HG03457 (cell line): ENCODE measurements around the gene PCNX1.
"Not testable (repeated sequence)": the region's sequence is repeated elsewhere in the genome, so short reads cannot be mapped to it uniquely, and the experiment has no call there.

Experiments
- ATAC-seq: cut with Tn5 transposase; IDR thresholded peaks from one replicate; pipeline ENCODE4 v1.9.1; 2021; ENCODE audit warnings: moderate number of reproducible peaks; ENCODE audit not compliant: unreplicated experiment

PCNX1 gene

DNA sequence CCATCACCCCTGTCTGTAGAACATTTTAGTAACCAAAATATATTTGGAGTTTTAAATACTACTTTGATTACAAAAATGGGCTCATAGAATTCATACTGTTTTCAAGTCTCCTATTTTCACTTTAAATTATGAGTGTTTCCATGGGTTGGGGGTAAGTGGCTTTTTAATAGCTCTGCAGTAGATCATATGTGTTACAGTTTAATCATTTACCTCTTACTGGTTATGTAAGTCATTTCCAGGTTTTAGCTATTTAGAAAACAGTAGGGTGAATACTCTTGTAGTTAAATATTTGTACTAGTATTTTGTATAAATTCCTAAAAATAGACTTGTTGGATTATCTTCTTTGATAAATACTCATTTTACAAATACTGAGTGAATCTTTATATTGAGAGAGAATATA lies 8.2 kb downstream of the PCNX1 start:
- no peak for ATAC-seq

DNA sequence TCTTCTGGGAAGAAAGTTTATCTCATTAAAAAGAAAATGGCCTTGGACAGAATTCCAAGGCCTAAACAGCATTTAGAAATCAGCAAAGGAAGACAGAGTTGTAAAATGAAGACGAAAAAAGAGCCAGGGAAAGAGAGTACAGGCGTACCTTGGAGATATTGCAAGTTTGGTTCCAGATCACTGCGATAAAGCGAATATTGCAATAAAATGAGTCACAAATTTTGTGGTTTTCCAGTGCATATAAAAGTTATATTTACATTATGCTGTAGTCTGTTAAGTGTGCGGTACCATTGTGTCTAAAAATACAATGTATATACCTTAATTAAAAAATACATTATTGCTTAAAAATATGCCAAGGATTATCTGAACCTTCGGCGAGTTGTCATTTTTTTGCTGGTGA lies 9.0 kb downstream of the PCNX1 start:
- ATAC-seq, result no peak

DNA sequence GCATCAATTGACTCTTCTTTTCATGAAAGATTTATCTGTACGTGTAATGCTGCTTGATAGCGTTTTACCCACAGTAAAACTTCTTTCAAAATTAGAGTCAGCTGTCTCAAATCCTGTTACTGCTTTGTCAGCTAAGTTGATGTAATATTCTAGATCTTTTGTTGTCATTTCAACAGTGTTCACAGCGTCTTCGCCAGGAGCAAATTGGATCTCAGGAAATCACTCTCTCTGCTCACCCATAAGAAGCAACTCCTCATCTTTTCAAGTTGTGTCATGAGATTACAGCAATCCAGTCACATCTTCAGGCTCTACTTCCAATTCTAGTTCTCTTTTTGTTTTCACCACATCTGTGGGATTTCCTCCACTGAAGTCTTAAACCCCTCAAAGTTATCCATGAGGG lies 9.5 kb downstream of the PCNX1 start:
- ATAC-seq, result no peak

DNA sequence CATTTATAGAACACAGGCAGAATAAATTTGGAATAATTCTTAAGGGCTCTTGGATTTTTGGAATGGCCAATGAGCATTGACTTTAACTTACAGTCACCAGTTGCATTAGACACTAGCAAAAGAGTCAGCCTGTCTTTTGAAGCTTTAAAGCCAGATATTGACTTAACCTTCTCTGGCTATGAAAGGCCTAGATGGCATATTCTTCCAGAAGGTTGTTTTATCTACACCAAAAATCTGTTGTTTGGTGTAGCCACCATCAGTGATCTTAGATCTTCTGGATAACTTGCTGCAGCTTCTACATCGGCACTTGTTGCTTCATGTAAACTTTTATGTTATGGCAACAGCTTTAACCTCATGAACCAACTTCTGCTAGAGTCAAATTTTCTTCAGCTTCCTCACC lies 10.4 kb downstream of the PCNX1 start:
- no peak for ATAC-seq

DNA sequence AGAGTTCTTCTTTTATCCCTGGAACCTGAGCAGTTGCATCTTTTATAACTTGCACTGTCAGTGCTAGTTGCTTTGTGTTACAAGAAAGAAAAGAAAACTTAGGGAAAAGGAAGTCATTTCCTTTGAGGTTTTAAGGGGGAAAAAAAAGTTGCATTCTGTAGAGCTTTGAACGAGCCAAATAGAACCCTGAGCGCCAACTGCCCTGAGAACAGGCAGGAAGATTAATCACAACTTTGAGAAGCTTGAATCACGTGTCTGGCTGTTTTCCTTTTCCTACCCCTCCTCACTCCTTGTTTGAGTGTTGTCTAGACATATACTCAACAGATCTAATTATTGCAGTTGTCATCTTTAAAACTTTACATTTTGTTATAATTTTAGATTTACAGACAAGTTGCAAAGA lies 12.5 kb downstream of the PCNX1 start:
- no peak for ATAC-seq

DNA sequence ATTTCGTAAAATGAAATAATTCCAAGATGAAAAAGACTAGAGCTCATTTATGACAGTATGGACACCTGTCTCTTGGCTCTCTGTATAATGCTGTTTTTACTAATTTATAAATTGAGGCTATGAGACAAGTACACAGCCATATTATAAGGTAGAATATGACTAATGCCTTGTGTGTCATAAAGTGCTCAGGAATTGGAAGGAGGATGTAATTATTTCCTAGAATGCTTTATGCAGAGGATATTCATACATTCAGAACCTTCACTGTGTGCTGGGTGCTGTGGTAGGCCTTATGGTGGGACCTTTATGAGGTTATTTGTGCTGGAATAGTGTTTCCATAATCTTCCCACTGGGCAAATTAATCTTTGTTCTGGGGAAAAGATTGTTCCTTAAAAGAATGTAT lies 13.3 kb downstream of the PCNX1 start:
- no peak for ATAC-seq

DNA sequence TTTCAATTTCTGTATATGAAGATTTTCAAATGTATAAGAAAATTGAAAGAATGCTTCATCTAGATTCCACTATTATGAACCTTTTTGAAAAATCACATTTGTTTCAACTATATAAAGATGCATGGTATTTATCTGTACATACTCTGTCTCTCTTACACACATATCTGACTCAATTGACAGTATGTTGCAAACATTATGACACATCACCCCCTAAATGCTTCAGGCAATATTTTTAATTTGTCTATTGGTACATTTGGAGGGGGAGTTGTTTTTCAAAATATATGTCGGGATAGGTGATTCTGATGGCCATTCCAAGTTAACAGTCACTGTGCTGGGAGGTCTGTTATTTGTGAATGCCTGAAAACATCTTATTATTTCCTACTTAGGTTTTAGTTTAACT lies 14.4 kb downstream of the PCNX1 start:
- ATAC-seq, result no peak

DNA sequence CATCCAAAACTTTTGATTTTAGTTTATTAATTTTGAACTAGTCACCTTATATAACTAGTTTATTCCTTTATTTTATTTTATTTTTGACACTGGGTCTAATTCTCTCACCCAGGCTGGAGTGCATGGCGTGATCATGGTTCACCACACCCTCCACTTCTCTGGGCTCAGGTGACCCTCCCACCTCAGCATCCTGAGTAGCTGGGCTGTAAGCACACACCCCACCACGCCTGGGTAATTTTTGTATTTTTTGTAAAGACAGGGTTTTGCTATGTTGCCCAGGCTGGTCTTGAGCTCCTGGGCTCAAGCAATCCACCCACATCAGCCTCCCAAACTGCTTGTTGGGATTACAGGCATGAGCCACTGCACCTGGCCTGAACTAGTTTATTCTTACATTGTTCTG lies 17.3 kb downstream of the PCNX1 start:
- ATAC-seq, result no peak

DNA sequence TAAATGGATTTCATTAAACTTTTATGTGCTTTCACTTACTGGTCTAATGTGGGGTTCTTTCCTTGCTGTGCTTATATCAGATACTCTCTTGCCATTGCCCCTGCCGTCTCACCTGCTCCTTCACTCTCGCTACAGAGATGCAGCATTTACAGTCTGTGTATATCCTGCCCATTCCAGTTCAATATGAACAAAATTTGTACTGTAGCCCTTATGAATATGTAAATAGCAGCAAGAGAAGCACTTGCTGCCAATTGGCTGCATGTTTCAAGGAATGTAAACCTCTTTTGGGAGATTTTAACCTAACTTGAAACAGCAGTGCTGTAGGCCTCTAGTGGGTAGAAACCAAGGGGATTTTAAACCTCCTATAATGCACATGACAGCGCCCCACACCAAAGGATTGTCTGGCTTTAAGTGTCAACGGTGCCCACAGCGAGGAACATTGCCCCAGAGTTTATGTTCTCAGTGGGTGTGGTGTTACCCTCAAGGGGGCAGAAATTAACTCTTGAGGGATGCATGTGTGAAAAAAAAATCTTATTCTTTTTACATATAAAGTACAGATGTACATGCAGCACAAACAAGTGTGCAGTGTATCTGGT lies 19.1 kb downstream of the PCNX1 start:
- no peak for ATAC-seq

DNA sequence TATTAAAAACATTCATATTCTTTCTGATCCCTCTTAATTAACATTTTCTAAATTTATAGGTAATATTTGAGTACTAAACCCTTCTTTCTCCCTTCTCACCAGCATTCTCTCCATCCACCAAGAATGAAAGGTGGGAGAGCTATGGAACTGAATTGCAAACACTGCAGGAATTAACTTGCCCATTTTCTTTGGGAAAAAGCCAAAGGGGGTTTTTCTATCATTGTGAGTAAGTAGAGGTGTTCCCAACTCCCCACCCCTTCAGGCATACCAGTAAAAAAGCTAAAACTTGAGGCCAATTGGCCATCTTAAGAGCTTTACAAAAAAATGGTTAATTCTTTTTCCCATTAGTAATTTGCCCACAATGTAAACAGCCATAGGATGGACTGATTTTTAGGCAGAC lies 23.7 kb downstream of the PCNX1 start:
- ATAC-seq, result no peak

DNA sequence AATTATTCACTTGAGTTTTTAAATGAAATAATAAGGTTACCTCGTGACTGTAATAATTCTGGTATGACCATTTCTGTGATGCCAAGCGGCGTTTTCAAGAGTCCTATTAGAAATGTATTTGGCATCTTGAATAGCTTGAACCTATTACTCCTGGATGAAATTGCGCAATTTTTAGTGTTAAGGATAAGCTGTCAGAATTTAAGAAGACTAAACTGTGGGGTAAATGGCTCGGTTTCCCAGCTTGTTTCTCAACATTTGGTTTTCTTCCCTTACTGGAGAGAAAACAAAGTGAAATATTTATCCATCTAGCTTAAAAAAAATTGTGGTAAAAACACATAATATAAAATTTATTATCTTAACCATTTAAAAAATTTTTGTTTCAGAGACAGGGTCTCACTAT lies 26.8 kb downstream of the PCNX1 start:
- ATAC-seq, result no peak

DNA sequence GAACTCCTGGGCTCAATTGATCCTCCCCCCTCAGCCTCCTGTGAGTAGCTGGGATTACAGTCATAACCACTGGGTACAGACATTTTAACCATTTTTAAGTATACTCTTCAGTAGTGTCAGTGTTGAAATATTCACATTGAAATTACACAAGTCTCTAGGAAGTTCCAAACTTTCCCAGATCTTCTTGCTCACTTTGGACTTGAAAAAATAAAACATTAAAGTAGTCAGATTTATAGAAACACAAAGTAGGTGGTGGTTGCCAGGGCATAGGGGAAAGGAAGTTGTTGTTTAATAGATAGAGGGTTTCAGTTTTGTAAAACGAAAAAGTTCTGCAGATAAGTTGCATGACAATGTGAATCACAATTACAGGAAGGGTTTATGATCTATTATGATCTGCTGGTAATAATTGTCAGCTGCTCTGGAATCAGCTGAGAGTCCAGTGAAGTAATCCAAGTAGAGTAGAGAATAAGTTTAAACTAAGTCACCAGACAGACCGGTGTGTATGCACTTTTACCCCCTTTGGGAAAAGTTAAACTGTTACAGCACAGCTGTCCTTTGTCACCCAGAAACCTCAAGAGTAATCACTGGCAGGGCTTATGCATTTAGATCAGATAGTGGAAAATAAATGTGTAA lies 27.4 kb downstream of the PCNX1 start:
- ATAC-seq, result peak; percentile 69

DNA sequence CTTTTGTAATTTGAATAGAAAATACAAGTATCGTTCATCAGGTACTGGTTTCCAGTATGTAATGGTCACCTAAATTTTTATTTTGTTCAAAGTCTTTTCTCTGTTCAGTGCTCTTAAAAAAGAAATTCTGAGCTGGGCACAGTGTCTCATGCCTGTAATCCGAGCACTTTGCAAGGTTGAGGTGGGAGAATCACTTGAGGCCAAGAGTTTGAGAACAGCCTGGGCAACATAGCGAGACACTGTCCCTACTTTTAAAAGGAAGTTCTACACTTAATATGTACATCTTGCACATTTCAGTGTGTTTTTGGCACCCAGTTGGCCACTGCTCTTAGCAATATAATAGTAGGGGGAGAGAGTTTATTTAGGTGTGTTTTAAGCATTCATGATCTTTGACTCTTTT lies 27.9 kb downstream of the PCNX1 start:
- no peak for ATAC-seq

DNA sequence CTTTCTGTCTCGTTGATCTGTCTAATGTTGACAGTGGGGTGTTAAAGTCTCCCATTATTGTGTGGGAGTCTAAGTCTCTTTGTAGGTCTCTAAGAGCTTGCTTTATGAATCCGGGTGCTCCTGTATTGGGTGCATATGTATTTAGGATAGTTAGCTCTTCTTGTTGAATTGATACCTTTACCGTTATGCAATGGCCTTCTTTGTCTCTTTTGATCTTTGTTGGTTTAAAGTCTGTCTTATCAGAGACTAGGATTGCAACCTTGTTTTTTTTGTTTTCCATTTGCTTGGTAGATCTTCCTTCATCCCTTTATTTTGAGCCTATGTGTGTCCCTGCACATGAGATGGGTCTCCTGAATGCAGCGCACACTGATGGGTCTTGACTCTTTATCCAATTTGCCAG lies 32.4 kb downstream of the PCNX1 start:
- not testable (repeated sequence) for ATAC-seq

DNA sequence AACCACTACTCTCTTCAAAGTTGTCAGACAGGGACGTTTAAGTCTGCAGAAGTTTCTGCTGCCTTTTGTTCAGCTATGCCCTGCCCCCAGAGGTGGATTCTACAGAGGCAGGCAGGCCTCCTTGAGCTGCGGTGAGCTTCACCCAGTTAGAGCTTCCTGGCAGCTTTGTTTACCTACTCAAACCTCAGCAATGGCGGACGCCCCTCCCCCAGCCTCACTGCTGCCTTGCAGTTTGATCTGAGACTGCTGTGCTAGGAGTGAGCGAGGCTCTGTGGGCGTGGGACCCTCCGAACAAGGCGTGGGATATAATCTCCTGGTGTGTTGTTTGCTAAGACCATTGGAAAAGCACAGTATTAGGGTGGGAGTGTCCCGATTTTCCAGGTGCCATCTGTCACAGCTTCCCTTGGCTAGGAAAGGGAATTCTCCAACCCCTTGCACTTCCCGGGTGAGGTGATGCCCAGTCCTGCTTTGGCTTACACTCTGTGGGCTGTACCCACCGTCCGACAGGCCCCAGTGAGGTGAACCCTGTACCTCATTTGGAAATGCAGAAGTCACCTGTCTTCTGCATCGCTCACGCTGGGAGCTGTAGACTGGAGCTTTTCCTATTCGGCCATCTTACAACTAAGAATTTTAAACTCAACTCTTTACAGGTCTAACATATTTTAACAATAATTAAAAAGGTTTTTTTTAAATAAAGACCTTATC lies 34.5 kb downstream of the PCNX1 start:
- not testable (repeated sequence) for ATAC-seq

DNA sequence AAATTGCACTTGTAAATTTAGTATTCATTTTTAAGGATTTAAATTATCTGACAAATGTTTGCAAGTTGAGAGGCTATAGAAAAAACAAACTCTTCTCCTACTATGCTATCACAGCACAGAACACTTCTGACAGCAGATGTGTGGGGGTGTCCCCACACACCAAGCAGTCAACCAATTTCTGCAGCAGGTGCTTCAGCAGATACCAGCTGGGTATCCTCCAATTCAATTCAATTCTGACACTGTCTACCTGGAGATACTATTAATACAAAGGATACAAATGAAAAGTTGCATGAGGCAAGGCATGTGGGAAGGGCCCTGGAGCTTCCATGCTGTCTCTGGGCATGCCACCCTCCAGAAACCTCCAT lies 35.1 kb downstream of the PCNX1 start:
- no peak for ATAC-seq

DNA sequence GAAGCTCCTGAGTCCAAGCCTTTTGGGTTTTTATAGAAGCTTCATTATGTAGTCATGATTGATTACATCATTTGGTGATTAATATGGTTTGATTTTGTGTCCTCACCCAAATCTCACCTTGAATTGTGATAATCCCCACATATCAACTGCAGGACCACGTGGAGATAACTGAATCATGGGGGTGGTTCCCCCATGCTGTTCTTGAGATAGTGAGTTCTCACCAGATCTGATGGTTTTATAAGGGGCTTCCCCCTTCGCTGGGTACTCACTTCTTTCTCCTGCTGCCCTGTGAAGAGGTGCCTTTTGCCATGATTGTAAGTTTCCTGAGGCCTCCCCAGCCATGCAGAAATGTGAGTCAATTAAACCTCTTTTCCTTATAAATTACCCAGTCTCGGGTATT lies 35.5 kb downstream of the PCNX1 start:
- not testable (repeated sequence) for ATAC-seq

DNA sequence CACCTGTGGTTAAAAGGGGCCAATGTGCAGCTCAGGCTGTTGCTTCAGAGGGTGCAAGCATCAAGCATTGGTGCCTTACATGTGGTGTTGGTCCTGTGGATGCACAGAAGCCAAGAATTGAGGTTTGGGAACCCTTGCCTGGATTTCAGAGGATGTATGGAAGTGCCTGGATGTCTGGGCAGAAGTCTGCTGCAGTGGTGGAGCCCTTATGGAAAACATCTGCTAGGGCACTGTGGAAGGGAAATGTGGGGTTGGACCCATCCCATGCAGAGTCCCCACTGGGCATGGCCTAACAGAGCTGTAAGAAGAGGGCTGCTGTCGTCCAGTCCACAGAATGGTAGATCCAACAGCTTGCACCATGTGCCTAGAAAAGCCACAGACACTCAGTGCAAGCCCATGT lies 36.6 kb downstream of the PCNX1 start:
- no peak for ATAC-seq

DNA sequence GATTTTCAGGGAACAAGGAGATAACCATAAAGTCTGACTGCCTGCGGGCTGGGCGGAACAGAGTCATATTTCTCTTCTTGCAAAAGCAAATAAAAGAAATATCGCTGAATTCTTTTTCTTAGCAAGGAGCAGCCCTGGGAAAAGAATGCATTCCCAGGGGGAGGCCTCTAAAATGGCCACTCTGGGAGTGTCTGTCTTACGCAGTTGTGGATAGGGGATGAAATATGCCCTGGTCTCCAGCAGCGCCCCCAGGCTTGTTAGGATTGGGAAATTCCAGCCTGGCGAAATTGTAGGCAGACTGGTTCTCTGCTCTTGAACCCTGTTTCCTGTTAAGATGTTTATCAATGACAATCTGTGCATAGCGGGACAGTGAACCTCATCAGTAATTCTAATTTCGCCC lies 40.5 kb downstream of the PCNX1 start:
- no peak for ATAC-seq

DNA sequence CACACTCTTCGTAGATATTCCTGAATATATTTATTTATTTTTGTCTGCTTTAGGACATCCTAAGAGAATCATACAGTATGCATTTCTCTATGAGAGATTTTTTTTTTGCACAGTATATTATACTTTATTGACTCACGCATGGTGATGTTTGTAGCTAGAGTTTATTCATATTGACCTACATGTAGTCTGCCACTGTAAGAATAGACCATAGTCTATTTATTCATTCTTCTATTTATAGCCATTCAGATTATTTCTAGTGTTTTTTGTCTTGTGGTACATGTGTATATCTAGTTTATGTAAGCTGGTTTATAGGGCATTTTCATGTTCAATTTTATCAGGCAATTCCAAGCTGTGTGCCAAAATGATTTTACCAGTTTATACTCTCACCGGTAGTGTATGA lies 45.2 kb downstream of the PCNX1 start:
- no peak for ATAC-seq

DNA sequence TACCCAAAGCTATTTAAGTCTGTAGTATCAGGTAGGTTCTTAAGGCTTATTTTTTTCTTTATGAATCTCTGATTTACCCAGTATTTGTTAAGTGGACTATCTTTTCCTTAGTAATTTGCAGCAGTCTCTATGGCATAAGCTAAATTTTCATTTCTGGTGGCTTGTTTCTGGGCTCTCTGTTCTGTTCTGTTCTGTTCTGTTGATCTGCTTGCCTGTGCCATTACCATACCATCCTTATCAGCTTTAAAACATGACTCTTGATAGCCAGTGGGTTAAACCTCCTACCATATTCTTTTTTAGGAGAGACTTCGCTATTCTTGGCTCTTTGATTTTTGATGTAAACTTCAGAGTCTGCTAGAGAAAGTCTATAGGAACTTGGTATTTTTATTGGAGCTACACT lies 46.8 kb downstream of the PCNX1 start:
- ATAC-seq, result no peak

DNA sequence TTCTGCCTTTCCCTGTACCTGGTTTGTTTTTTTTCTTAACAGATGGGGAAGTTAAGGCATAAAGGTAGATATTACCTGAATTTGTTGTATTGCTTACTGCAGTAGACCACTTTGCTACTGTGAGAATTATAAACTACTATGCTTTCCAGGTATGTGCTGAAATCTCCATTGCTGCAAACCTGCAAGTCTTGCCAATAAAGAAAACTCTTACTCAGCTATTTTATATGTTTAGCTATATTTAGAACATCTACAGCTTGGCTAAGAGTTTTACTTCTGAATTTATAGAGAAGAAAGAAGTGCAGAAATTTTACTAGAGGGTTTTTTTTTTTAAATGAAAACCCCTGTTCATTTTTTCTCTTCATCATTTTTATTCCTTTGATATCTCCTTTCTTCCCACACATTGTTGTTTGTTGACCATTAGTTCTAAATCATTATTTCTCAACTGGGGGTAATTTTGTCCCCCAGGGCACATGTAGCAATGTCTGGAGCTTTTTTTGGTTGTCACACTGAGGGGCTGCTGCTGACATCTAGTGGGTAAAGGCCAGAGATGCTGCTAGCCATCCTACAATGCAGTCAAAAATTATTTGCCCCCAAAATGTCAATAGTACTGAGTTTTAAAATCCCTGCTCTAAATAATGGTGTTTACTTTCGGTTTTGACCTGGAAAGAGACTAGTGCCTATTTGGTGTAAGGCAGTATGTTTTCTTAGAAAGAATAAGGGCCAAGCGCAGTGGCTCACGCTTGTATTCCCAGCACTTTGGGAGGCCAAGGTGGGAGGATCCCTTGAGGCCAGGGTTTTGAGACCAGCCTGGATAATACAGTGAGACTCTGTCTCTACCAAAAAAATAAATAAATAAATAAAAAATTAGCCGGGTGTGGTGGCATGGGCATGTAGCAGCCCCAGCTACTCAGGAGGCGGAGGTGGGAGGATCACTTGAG lies 48.6 kb downstream of the PCNX1 start:
- ATAC-seq, result no peak
